Measurements from ENCODE around the gene ZDHHC19.

Gene ZDHHC19

GRCh38 chr3:196220991-196221390, 9.8 kb upstream of the ZDHHC19 start:
- no peak for TF ChIP-seq CTCF (conservative IDR thresholded peaks at IDR 0.05)
- no peak overlapping the region for H3K27ac ChIP-seq

GRCh38 chr3:196220587-196220986, 9.4 kb upstream of the ZDHHC19 start:
- TF ChIP-seq CTCF (conservative IDR thresholded peaks at IDR 0.05): no peak
- no peak overlapping the region for H3K27ac ChIP-seq

- peak overlapping the region; percentile 0; the same call in 1 of the 2 replicates for H3K27ac ChIP-seq
- no peak for TF ChIP-seq CTCF (conservative IDR thresholded peaks at IDR 0.05)
Observed at GRCh38 chr3:196219970-196220311, 8.7 kb upstream of the ZDHHC19 start.

- no peak for TF ChIP-seq CTCF (conservative IDR thresholded peaks at IDR 0.05)
- H3K27ac ChIP-seq: peak overlapping the region; percentile 0; the same call in 1 of the 2 replicates
Observed at GRCh38 chr3:196219194-196219969, 8.2 kb upstream of the ZDHHC19 start.

GRCh38 chr3:196218155-196218712, 7.0 kb upstream of the ZDHHC19 start:
- H3K27ac ChIP-seq: no peak overlapping the region
- no peak for TF ChIP-seq CTCF (conservative IDR thresholded peaks at IDR 0.05)

- no peak for TF ChIP-seq CTCF (conservative IDR thresholded peaks at IDR 0.05)
- no peak overlapping the region for H3K27ac ChIP-seq
Observed at GRCh38 chr3:196217307-196218154, 6.3 kb upstream of the ZDHHC19 start.

- peak overlapping the region; percentile 44; the same call in 1 of the 2 replicates for H3K27ac ChIP-seq
- no peak for TF ChIP-seq CTCF (conservative IDR thresholded peaks at IDR 0.05)
Observed at GRCh38 chr3:196216681-196217211, 5.5 kb upstream of the ZDHHC19 start.

All from VCaP (cell line).